ENCODE results near the gene KDM6B.

Gene KDM6B, protein sequence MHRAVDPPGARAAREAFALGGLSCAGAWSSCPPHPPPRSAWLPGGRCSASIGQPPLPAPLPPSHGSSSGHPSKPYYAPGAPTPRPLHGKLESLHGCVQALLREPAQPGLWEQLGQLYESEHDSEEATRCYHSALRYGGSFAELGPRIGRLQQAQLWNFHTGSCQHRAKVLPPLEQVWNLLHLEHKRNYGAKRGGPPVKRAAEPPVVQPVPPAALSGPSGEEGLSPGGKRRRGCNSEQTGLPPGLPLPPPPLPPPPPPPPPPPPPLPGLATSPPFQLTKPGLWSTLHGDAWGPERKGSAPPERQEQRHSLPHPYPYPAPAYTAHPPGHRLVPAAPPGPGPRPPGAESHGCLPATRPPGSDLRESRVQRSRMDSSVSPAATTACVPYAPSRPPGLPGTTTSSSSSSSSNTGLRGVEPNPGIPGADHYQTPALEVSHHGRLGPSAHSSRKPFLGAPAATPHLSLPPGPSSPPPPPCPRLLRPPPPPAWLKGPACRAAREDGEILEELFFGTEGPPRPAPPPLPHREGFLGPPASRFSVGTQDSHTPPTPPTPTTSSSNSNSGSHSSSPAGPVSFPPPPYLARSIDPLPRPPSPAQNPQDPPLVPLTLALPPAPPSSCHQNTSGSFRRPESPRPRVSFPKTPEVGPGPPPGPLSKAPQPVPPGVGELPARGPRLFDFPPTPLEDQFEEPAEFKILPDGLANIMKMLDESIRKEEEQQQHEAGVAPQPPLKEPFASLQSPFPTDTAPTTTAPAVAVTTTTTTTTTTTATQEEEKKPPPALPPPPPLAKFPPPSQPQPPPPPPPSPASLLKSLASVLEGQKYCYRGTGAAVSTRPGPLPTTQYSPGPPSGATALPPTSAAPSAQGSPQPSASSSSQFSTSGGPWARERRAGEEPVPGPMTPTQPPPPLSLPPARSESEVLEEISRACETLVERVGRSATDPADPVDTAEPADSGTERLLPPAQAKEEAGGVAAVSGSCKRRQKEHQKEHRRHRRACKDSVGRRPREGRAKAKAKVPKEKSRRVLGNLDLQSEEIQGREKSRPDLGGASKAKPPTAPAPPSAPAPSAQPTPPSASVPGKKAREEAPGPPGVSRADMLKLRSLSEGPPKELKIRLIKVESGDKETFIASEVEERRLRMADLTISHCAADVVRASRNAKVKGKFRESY (N-terminal part only)

DNA sequence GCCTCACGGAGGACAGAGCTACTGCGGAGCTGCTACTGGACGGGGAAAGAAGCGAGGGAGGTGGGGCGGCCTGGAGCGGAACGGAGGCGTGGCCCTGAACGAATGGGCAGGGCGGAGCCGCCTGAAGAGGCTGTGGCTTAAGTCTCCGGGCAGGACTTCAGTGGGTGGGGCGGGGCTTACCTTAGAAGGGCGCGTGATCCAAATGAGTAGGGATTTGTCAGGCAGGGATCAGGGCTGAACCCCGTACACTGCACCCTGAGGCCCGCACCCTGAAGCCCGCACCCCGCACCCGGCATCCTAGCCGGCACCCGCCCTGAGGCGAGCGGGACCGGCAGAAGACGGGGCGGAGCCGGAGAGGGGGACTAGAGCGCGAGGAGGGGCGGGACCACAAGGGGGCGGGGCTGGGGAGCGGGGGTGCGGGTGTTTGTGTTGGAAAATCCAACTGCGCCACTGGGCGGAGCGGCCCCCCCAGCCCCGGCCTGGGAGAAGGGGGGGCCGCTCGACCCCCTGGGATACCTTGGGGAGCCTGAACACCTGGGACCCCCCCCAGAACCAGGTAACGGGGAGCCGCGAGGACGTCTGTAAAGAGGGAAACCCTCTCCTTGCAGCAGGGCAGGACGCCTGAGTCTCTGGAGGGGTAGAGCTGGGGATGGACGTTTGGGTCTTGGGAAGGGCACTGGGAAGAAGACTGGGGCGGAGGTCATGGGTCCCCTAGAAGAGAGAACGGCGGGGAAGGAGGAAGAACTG lies at the start of gene KDM6B:
Gene KDM6B, plus strand, starts transcription at position 423 of the 747 bp plus-strand sequence. CDS start 11,338 bp downstream, outside the sequence.
- DNase-seq (ENCODE audit: low read depth): peak; percentile 89

DNA sequence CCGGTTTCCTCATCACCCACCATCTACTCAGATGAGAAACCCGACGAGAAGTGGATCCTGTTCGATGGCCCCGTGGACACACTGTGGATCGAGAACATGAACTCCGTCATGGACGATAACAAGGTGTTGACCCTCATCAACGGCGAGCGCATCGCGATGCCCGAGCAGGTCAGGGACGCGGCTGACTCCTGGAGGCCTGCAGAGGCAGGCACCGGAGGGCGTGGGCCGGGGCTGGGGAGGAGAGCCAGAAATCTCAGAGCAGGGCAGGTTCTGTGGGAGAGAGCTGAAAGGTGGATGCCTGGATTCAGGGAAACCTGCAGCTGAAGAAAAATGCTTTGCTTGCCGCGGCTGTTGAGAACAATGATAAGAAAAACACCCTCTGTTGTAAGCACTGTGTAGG lies 47.2 kb upstream of the KDM6B start:
- DNase-seq (ENCODE audit: low read depth): no peak

DNA sequence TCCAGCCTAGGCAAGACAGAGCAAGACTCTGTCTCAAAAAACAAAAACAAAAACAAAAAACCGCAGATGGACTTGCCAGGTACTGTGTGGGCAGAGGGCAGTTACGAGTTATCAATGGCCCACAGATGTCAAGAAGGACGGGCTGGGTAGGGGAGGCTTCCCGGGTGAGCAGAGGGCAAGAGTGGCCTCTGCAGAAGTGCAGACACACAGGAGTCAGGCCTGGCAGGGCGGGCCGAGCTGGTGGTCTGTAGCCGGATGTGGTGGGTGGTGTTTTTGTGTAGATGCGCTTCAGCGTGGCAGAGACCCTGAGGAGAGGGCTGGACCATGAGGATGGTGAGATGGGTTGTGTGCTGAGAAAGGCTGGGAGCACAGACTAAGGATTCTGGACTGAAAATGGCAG lies 44.9 kb upstream of the KDM6B start:
- no peak for DNase-seq (ENCODE audit: low read depth)

DNA sequence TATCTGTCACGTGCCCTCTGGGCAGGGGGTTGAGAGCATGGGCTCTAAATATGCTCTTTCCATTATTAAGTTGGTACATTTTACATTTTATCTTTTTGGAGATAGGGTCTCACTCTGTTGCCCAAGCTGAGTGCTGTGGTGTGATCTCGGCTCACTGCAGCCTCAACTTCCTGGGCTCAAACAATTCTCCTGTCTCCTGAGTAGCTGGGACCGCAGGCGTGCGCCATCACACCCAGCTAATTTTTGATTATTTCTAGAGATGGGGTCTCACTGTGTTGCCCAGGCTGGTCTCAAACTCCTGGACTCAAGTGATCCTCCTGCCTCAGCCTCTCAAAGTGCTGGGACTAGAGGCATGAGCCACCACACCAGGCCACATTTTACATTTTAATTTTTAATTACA lies 43.9 kb upstream of the KDM6B start:
- DNase-seq (ENCODE audit: low read depth): no peak

DNA sequence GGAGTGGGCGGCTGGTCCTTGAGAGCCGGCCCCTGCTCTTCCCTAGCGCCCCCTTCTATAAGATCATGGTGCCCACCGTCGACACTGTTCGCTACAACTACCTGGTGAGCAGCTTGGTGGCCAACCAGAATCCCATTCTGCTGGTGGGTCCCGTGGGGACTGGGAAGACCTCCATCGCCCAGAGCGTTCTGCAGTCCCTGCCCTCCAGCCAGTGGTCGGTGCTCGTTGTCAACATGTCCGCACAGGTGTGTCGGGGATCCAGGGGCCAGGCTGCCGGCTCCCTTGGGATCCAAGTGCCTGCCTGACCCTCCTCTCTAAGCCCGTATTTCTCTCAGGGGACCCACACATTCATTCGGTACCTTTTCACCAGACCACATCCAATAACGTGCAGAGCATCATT lies 41.4 kb upstream of the KDM6B start:
- DNase-seq (ENCODE audit: low read depth): no peak

DNA sequence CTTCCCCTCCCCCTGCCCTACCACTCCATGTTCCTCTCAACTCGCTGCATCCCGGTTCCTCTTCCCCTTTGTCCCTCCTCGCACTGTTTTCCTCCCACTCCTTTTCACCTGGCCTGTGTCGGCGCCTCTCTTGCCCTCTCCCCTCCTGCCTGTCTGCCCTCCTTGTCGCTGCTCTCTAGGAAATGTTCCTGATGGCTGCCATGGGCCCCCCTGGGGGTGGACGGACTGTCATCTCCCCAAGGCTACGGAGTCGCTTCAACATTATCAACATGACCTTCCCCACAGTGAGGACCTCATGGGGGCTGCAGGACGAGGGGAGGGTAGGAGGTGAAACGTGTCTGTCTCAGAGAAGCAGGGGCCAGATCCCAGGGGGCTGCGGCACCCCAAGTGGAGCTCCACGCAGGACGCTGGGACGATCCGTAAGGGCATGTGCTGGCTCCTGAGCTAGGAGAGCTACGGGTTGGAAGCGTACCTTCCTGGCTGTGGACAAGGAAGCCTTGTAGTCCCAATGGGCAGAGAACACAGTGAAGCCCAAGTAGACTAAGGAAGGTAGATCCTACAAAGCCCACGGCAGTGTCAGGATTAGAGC lies 39.8 kb upstream of the KDM6B start:
- DNase-seq (ENCODE audit: low read depth): no peak

DNA sequence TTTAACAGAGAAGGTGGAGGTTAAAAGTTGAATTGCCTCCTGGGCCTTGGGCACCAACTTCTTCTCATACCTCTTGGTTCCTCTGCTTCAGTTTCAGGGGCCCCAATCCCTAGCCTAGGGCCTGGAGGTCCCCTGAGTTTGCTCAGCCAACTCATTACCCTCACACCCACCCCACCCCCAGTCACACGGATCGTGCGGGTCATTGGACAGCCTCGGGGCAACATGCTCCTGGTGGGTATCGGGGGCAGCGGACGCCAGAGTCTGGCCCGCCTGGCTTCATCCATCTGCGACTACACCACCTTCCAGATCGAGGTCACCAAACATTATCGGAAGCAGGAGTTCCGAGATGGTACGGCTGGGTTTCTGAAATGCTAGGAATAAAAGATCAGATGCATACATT lies 36.0 kb upstream of the KDM6B start:
- no peak for DNase-seq (ENCODE audit: low read depth)

DNA sequence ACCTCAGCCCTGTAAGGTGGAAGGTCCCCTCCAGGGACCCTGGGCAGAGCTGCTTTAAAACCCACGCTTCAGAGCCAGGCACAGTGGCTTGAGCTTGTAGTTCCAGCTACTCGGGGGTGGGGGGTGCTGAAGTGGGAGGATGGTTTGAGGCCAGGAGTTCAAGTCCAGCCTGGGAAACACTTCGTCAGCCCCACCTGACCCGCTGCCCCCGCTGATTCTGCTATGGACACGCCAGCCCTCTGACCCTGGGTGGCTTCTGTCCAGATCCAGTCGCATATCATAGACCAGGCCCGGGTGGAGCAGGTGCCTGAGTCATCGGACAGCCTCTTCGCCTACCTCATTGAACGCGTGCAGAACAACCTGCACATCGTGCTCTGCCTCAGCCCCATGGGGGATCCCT lies 35.2 kb upstream of the KDM6B start:
- DNase-seq (ENCODE audit: low read depth): no peak

DNA sequence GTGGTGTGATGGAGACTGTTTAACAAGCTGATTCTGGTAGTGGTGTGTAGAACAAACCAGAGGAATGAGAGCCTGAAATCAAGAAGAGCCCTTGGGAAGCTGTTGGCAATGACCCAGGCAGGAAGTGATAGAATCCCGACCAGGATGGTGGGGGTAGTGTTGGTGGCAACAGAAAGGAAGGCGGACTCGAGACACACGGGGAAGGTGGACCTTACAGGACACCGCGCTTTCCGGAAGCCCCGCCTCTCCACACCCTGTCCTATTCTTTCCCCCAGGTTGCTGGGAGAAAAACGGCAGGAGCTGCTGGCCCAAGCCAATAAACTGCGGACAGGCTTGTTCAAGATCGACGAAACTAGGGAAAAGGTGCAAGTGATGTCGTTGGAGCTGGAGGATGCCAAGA lies 30.0 kb upstream of the KDM6B start:
- DNase-seq (ENCODE audit: low read depth): no peak

DNA sequence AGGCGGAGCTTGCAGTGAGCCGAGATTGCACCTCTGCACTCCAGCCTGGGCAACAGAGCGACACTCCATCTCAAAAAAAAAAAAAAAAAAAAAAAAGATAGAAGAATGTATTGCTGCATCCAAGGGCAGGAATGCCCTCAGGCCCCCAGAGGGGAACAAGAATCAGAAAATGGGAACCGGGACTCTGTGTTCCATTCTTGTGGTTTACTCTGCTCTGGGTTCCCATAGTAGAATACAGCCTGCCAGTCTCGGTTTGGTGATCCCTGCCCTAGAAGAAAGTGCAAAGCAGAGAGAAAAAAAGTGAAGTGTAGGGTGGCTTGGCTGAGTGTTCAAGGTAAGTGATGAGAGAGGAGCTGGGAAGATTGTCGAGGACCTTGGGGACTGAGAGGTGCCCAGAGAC lies 27.4 kb upstream of the KDM6B start:
- no peak for DNase-seq (ENCODE audit: low read depth)

DNA sequence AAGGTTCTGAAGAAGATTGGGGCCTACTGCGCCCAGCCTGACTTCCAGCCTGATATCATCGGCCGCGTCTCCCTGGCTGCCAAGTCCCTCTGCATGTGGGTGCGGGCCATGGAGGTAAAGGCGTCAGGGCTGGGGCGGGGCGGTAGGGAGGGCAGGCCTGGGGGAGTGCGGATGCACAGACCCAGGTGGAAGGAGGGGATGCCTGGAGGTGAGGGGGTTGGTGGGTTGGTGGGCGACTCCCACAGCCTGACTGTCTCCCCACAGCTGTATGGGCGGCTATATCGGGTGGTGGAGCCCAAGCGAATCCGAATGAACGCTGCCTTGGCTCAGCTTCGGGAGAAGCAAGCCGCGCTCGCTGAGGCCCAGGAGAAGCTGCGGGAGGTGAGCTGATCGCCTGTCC lies 26.8 kb upstream of the KDM6B start:
- no peak for DNase-seq (ENCODE audit: low read depth)

DNA sequence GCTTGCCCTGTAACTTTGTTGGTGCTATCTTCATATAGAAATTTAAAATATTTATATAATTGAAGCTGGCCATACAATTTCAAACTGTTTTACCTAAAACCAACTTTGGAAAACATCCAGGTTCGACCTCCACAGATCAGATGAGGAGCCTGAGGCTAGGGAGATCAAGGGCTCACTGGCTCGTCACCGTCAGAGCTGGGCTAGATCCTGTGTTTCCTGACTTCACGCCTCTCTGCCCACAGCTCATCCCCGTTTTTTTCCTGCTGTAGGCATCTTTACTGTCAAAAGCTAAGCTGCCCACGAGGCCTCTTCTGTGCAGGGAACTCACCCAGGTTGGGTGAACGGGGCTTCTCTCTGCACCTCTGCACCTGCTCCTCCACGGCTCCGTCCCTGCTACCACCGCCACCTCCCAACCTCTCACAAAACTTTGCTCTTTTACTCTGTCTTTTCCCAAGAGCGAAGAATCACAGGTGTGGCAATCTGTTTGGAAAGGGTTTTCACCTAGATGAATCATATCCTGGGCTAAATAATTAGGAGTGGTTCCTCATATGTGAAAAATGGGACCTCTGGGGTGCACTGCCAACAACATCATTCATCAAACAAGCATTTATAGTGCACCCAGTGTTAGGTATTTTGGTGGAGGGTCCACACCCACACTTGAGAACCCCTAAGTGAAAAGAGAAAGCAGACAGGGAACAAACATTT lies 24.8 kb upstream of the KDM6B start:
- DNase-seq (ENCODE audit: low read depth): no peak

DNA sequence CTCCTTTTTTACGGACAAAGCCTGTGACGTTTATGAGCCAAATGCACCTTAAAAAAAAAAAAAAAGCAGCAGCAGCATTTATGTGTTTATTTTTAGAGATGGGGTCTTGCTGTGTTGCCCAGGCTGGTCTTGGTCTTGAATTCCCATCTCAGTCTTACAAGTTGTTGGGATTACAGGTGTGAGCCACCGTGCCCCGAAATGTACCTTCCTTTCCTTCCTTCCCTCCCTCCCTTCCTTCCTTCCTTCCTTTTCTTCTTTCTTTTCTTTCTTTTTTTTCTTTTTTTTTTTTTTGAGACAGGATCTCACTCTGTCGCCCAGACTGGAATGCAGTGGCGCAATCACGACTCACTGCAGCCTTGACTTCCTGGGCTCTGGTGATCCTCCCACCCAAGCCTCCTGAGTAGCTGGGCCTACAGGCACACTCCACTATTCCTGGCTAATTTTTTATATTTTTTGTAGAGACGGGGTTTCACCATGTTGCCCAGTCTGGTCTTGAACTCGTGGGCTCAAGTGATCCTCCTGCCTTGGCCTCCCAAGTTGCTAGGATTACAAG lies 24.1 kb upstream of the KDM6B start:
- peak; percentile 62 for DNase-seq (ENCODE audit: low read depth)

DNA sequence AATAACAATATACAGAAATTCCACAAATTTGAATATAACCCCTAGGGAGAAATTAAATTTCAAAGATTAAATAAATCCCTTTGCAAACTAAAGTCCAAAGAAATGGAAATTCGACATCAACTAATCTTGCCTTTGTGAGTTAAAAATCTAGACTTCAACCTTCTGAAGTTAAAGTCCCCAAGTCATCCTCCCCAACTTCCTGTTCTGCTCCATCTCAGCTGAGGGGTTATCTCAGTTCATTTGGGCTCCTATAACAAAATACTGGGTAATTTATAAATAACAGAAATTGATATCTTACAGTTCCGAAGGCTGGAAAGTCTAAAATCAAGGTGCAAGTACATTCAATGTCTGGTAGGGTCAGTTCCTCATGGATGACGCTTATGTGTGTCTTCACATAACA lies 22.8 kb upstream of the KDM6B start:
- DNase-seq (ENCODE audit: low read depth): no peak

DNA sequence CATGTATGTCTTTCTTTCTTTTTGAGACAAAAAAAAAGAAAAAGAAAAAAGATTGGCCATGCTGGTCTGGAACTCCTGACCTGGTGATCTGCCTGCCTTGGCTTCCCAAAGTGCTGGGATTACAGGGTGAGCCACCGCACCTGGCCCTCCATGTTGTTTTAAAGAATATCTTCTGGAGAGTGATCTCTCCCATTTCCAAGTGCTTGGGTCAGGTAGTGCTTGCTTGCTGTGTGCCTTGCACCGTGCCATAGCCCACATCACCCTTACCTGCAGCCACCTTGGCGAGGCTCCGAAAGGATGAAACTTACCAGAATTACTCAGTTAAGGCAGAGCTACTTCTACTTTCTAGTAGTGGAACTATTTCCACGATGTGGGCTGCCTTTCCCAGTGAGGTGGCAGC lies 19.0 kb upstream of the KDM6B start:
- DNase-seq (ENCODE audit: low read depth): no peak

DNA sequence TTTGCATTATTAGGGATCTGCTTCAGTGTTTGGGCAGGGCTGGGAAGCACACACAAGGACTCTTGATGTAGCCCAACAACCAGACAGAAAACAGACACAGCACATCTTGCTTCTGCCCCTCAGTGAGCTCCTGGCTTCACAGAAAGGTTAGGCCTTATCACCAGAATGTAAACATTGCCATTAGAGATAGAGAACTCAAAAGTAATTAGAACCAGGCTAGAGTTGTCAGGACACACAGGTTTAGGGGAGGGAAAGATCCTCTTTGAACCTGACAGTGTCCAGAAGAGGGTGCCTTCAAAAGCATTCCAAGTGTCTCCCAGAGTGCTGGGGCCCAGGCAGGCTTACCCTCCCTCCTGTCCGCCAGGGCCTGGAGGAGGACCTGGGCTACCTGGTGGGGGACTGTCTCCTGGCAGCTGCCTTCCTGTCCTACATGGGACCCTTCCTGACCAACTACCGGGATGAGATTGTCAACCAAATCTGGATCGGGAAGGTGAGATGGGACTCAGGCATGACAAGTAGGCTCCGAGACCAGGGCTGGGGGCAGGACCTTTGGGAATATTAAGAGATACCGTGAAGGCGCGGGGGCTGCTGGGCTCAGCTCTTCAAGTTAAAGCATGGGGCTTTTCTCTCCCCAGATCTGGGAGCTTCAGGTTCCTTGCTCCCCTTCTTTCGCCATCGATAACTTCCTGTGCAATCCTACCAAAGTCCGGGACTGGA lies 16.9 kb upstream of the KDM6B start:
- no peak for DNase-seq (ENCODE audit: low read depth)

DNA sequence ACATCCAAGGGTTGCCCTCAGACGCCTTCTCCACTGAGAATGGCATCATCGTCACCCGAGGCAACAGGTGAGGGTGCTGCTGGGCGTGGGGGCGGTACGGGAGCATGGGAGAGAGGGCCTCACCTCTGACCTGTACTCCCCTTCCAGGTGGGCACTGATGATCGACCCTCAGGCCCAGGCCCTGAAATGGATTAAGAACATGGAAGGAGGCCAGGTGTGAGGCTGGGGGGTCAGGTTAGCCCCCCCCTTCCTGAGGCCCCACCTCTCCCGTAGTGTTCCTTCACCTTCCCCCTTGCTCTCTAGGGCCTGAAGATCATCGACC lies 16.4 kb upstream of the KDM6B start:
- no peak for DNase-seq (ENCODE audit: low read depth)

DNA sequence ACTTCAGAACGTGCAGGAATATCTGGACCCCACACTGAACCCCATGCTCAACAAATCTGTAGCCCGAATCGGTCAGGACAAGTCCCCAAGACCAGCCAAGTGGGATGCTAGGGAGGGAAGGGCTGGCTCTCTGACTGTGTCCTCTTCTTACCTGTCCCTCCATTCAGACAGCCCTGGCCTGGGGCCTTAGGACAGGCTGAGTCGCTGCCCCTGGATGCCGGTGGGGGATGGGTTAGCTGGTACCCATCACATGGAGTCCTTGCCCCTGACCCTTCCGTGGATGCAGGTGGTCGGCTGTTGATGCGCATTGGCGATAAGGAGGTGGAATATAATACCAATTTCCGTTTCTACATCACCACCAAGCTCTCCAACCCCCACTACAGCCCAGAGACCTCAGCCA lies 16.0 kb upstream of the KDM6B start:
- no peak for DNase-seq (ENCODE audit: low read depth)

DNA sequence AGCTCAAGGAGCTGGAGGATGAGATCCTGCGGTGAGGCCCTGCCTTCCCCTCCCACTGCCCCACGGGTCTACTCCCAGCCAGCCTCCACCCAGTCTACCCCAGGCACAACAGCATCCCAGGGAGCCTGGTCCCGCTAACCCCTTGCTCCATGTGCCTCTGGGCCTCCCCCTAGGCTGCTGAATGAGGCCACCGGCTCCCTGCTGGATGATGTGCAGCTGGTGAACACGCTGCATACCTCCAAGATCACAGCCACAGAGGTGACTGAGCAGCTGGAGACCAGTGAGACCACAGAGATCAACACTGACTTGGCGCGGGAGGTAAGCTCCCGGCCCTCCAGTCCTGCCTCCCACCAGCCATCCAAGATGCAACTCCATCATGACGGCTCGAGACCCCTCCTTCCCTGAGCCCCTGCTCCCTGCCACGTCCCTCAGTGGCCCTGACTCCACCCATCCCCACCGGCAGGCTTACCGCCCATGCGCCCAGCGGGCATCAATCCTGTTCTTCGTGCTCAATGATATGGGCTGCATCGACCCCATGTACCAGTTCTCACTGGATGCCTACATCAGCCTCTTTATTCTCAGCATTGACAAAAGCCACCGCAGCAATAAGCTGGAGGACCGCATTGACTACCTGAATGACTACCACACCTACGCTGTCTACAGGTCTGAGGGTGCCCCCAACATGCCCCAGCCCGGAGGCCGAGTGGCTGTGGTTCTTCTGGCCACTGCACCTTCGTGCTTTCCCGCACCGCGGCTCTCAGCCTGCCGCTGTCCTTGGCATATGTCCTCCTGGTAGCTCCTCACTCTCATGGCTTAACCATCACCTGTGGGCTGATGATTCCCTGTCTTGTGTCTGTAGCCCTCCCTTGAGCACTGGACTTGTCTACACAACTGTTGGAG lies 15.0 kb upstream of the KDM6B start:
- no peak for DNase-seq (ENCODE audit: low read depth)

Measured in amniotic epithelial cell (primary cell).